ENCODE measurements around the gene DEPDC7.

Gene DEPDC7

DNA sequence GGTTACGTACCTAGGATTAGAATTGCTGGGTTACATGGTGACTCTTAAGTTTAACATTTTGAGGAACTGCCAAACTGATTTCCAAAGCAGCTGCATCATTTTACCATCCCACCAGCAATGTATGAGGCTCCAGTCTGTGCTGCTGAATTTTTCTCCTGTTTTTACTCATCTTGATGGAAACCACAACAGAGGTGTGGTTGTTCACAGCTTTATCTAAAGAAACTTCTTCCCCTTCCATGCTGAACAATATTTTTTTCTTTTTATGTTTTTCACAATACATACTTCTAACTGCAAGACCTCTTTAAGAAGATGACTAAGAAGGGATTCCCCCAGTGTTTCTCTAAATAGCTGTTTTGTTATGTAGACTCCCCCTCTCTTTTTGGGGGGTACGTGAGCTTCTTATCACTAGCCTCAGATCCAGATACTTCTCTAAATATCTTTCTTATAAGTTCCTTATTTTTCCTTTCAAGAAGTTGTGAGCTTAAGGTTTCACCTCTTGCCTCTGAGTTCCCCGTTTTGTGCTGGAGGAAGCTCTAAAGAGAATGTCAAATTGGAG lies 47.7 kb downstream of the DEPDC7 start:
- Histone ChIP-seq H3K9ac (ENCODE audit: low read length) (peak overlapping the region; percentile 52), H3K36me3 (ENCODE audit: control insufficient read depth in 1 of 2, insufficient read depth in 2 of 2, low read depth in 1 of 2, low read length in 2 of 2) (peaks cover 39 to 62% of the 10 kb centered on the region in 2 experiments), H2AFZ (ENCODE audit: low read depth, low read length) (no peak overlapping the region), H2BK5ac (ENCODE audit: low read depth, low read length, poor library complexity, severe bottlenecking) (no peak overlapping the region), H2BK12ac (ENCODE audit: low read length in 2 of 2) (no peak overlapping the region), H3K27me3 (ENCODE audit: control insufficient read depth in 1 of 2, insufficient read depth in 1 of 2, low read length in 2 of 2) (no peaks in the 10 kb centered on the region), H3K27ac (ENCODE audit: low read length, poor library complexity, severe bottlenecking) (no peak overlapping the region), H3K4me2 (ENCODE audit: low read length, poor library complexity, severe bottlenecking) (no peak overlapping the region), H3K4ac (ENCODE audit: low read depth in 1 of 2, low read length in 2 of 2) (no peak overlapping the region), H3K79me1 (replicated peaks; ENCODE audit: low read length, poor library complexity, severe bottlenecking) (peaks cover 28% of the 10 kb centered on the region), H4K91ac (ENCODE audit: low read length) (no peak overlapping the region), H3K4me1 (ENCODE audit: control insufficient read depth, insufficient read depth, low read depth, low read length) (peaks cover 11% of the 10 kb centered on the region), H3K14ac (ENCODE audit: low read length in 2 of 2) (no peak overlapping the region), H2BK120ac (ENCODE audit: low read depth, low read length) (no peak overlapping the region), H3K23ac (ENCODE audit: low read length in 2 of 2) (no peak overlapping the region), H3K18ac (ENCODE audit: low read depth in 1 of 2, low read length in 2 of 2) (no peak overlapping the region), H4K8ac (ENCODE audit: low read length) (no peak overlapping the region), H2BK15ac (ENCODE audit: low read depth, poor library complexity, severe bottlenecking) (no peak overlapping the region), H3K9me3 (ENCODE audit: control insufficient read depth, low read length) (no peaks in the 10 kb centered on the region), H3K4me3 (ENCODE audit: insufficient read depth in 1 of 2, low read depth in 1 of 2, low read length in 2 of 2) (no peak overlapping the region), H2AK5ac (ENCODE audit: low read length, severe bottlenecking) (no peak overlapping the region)
- WGBS, result 95% methylated on average over 1 of the region's 3 CpGs
- no peak for DNase-seq

DNA sequence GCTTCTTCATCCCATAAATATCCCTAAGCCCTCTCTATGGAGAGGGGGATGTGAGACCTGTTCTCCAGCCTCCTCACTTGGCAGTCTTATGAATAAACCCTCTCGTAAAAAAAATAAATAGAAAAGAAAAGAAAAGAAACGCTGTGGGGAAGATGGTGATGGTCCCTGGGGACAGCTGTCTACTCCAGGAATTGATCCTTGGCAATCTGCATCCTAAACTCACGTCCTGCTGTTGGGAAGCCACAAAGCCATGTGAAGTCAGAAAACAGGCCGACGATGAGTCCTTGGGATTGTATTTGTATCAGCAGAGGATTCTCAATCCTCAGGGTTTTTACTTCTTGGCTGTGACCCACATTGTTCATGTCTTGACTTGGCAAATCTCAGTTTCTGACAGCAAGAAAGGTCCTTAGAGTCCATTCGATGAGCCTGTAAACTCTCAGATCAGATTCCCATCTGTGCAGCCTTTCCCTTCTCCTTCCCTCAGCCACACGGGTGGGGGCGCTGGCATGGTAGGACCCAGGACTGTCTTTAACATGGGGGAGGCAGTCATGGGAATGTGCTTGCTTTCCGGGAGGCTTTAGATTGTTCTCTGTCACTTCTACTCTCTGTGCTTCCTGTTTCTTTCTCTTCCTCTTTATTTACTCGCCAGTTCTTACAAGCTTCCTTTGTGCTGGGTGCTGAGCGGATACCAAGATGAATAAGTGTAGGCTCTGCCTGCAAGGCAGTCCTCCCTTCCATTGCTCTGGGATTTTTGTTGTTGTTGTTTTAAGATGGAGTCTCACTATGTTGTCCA lies 48.6 kb downstream of the DEPDC7 start:
- Histone ChIP-seq H3K27ac (ENCODE audit: low read length, poor library complexity, severe bottlenecking) (no peak overlapping the region), H3K27me3 (ENCODE audit: control insufficient read depth in 1 of 2, insufficient read depth in 1 of 2, low read length in 2 of 2) (no peaks in the 10 kb centered on the region), H3K4me1 (ENCODE audit: control insufficient read depth, insufficient read depth, low read depth, low read length) (peaks cover 11% of the 10 kb centered on the region), H3K4me2 (ENCODE audit: low read length, poor library complexity, severe bottlenecking) (no peak overlapping the region), H3K36me3 (ENCODE audit: control insufficient read depth in 1 of 2, insufficient read depth in 2 of 2, low read depth in 1 of 2, low read length in 2 of 2) (peaks cover 45 to 60% of the 10 kb centered on the region in 2 experiments), H2AFZ (ENCODE audit: low read depth, low read length) (no peak overlapping the region), H4K91ac (ENCODE audit: low read length) (no peak overlapping the region), H3K23ac (ENCODE audit: low read length in 2 of 2) (no peak overlapping the region), H2BK120ac (ENCODE audit: low read depth, low read length) (no peak overlapping the region), H3K79me1 (replicated peaks; ENCODE audit: low read length, poor library complexity, severe bottlenecking) (peaks cover 33% of the 10 kb centered on the region), H3K18ac (ENCODE audit: low read depth in 1 of 2, low read length in 2 of 2) (no peak overlapping the region), H2BK12ac (ENCODE audit: low read length in 2 of 2) (no peak overlapping the region), H2BK15ac (ENCODE audit: low read depth, poor library complexity, severe bottlenecking) (peak overlapping the region; percentile 45), H3K9me3 (ENCODE audit: control insufficient read depth, low read length) (no peaks in the 10 kb centered on the region), H2BK5ac (ENCODE audit: low read depth, low read length, poor library complexity, severe bottlenecking) (no peak overlapping the region), H3K9ac (ENCODE audit: low read length) (peak overlapping the region; percentile 52), H3K4ac (ENCODE audit: low read depth in 1 of 2, low read length in 2 of 2) (no peak overlapping the region), H3K4me3 (ENCODE audit: insufficient read depth in 1 of 2, low read depth in 1 of 2, low read length in 2 of 2) (peak overlapping the region in 1 of 2 experiments; percentile 2), H2AK5ac (ENCODE audit: low read length, severe bottlenecking) (no peak overlapping the region), H3K14ac (ENCODE audit: low read length in 2 of 2) (no peak overlapping the region), H4K8ac (ENCODE audit: low read length) (no peak overlapping the region)
- DNase-seq, result no peak
- WGBS, result 93% methylated on average over 8 of the region's 11 CpGs

DNA sequence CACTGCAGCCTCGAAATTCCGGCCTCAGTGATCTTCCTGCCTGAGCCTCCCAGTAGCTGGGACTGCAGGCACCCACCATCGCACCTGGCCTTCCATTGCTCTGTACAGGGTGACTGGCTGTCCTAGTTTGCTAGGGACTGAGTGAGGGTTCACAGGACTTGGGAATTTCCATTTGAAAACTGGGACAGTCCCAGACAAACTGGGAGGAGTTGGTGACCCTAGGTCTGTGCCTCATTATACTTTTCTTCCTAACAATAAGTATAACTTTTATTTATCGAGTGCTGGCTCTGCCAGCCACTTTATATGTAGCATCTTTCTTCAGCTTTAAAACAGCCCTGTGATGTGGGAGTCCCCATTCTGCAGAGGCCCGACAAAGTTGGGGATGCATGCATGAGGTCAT lies 49.2 kb downstream of the DEPDC7 start:
- Histone ChIP-seq H3K14ac (ENCODE audit: low read length in 2 of 2) (no peak overlapping the region), H3K27ac (ENCODE audit: low read length, poor library complexity, severe bottlenecking) (no peak overlapping the region), H3K4ac (ENCODE audit: low read depth in 1 of 2, low read length in 2 of 2) (no peak overlapping the region), H3K18ac (ENCODE audit: low read depth in 1 of 2, low read length in 2 of 2) (no peak overlapping the region), H2AK5ac (ENCODE audit: low read length, severe bottlenecking) (no peak overlapping the region), H3K27me3 (ENCODE audit: control insufficient read depth in 1 of 2, insufficient read depth in 1 of 2, low read length in 2 of 2) (no peaks in the 10 kb centered on the region), H2BK120ac (ENCODE audit: low read depth, low read length) (no peak overlapping the region), H2BK12ac (ENCODE audit: low read length in 2 of 2) (no peak overlapping the region), H2AFZ (ENCODE audit: low read depth, low read length) (no peak overlapping the region), H3K9ac (ENCODE audit: low read length) (peak overlapping the region; percentile 52), H3K79me1 (replicated peaks; ENCODE audit: low read length, poor library complexity, severe bottlenecking) (peaks cover 33% of the 10 kb centered on the region), H4K8ac (ENCODE audit: low read length) (no peak overlapping the region), H2BK15ac (ENCODE audit: low read depth, poor library complexity, severe bottlenecking) (no peak overlapping the region), H3K4me1 (ENCODE audit: control insufficient read depth, insufficient read depth, low read depth, low read length) (peaks cover 11% of the 10 kb centered on the region), H3K4me2 (ENCODE audit: low read length, poor library complexity, severe bottlenecking) (no peak overlapping the region), H3K23ac (ENCODE audit: low read length in 2 of 2) (no peak overlapping the region), H3K36me3 (ENCODE audit: control insufficient read depth in 1 of 2, insufficient read depth in 2 of 2, low read depth in 1 of 2, low read length in 2 of 2) (peaks cover 51 to 60% of the 10 kb centered on the region in 2 experiments), H3K9me3 (ENCODE audit: control insufficient read depth, low read length) (no peaks in the 10 kb centered on the region), H3K4me3 (ENCODE audit: insufficient read depth in 1 of 2, low read depth in 1 of 2, low read length in 2 of 2) (no peak overlapping the region), H2BK5ac (ENCODE audit: low read depth, low read length, poor library complexity, severe bottlenecking) (no peak overlapping the region), H4K91ac (ENCODE audit: low read length) (no peak overlapping the region)
- DNase-seq, result no peak
- WGBS, result 96% methylated on average over 5 of the region's 5 CpGs

DNA sequence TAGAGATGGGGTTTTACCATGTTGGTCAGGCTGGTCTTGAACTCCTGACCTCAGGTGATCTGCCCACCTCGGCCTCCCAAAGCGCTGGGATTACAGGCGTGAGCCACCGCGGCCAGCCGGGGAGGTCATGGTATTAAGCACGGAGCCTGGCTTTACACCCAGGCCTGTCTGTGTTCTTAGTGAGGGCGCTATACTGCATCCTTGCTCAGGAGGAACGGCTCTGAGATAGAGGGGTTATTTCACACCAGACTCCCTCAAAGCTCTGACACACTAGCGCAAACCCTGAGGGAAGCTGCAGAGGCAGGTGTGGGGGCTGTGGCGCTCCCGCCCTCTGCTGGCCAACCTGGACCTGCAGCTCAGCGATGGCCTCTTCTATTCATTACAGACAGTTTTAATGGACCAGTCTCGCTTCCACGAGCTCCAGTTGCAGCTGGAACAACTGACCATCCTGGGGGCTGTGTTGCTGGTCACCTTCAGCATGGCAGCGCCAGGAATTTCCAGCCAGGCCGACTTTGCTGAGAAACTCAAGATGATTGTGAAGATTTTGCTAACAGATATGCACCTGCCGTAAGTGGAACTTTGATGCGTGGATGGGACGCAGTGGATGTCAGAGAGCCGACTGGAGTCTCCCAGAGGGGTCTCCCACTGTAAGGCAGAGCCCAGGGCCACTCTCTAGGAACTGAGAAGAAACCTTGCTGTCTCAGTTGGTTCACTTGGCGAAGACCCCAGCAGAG lies 49.9 kb downstream of the DEPDC7 start:
- H3K4me1 ChIP-seq (ENCODE audit: control insufficient read depth, insufficient read depth, low read depth, low read length), result peaks cover 6% of the 10 kb centered on the region
- H3K4ac ChIP-seq (ENCODE audit: low read depth in 1 of 2, low read length in 2 of 2), result no peak overlapping the region
- no peak overlapping the region for H2BK15ac ChIP-seq (ENCODE audit: low read depth, poor library complexity, severe bottlenecking)
- H2BK12ac ChIP-seq (ENCODE audit: low read length in 2 of 2), result no peak overlapping the region
- no peaks in the 10 kb centered on the region for H3K27me3 ChIP-seq (ENCODE audit: control insufficient read depth in 1 of 2, insufficient read depth in 1 of 2, low read length in 2 of 2)
- H4K8ac ChIP-seq (ENCODE audit: low read length), result peak overlapping the region; percentile 30
- H3K79me1 ChIP-seq (replicated peaks; ENCODE audit: low read length, poor library complexity, severe bottlenecking), result peaks cover 28% of the 10 kb centered on the region
- no peak overlapping the region for H3K27ac ChIP-seq (ENCODE audit: low read length, poor library complexity, severe bottlenecking)
- no peak overlapping the region for H2AFZ ChIP-seq (ENCODE audit: low read depth, low read length)
- H3K4me3 ChIP-seq (ENCODE audit: insufficient read depth in 1 of 2, low read depth in 1 of 2, low read length in 2 of 2), result no peak overlapping the region
- peak; percentile 64 for DNase-seq
- no peak overlapping the region for H3K9ac ChIP-seq (ENCODE audit: low read length)
- H4K91ac ChIP-seq (ENCODE audit: low read length), result no peak overlapping the region
- peaks cover 50 to 59% of the 10 kb centered on the region in 2 experiments for H3K36me3 ChIP-seq (ENCODE audit: control insufficient read depth in 1 of 2, insufficient read depth in 2 of 2, low read depth in 1 of 2, low read length in 2 of 2)
- H3K9me3 ChIP-seq (ENCODE audit: control insufficient read depth, low read length), result no peaks in the 10 kb centered on the region
- H3K23ac ChIP-seq (ENCODE audit: low read length in 2 of 2), result no peak overlapping the region
- H3K18ac ChIP-seq (ENCODE audit: low read depth in 1 of 2, low read length in 2 of 2), result no peak overlapping the region
- H3K14ac ChIP-seq (ENCODE audit: low read length in 2 of 2), result no peak overlapping the region
- no peak overlapping the region for H3K4me2 ChIP-seq (ENCODE audit: low read length, poor library complexity, severe bottlenecking)
- no peak overlapping the region for H2AK5ac ChIP-seq (ENCODE audit: low read length, severe bottlenecking)
- no peak overlapping the region for H2BK120ac ChIP-seq (ENCODE audit: low read depth, low read length)
- WGBS, result 63% methylated on average over 22 of the region's 22 CpGs
- H2BK5ac ChIP-seq (ENCODE audit: low read depth, low read length, poor library complexity, severe bottlenecking), result no peak overlapping the region

Data from mesenchymal stem cell (in vitro differentiated cells and primary cell).